Type B pancreatic cell (in vitro differentiated cells): Measurements from ENCODE around the gene GPRIN2. TPM values are rescaled to one million over a fixed set of nuclear protein-coding genes. Genes with fewer than 3 reads are reported as not detected.

Experiments used
- DNase-seq: peaks from one replicate; pipeline ENCODE4 v3.0.0; 2021; ENCODE audit warnings: mixed read lengths; ENCODE audit not compliant: unreplicated experiment; ENCODE audit errors: extremely low spot score
- H3K27ac Mint-ChIP-seq: 2 replicates; pipeline ENCODE4 v1.8.0; 2021; ENCODE audit warnings: mild to moderate bottlenecking, mixed read lengths
- H3K27me3 Mint-ChIP-seq: 2 replicates; pipeline ENCODE4 v1.8.0; 2021; ENCODE audit warnings: mixed read lengths
- H3K36me3 Mint-ChIP-seq: 2 replicates; pipeline ENCODE4 v1.8.0; 2021; ENCODE audit warnings: mixed read lengths
- H3K4me1 Mint-ChIP-seq: one replicate; pipeline ENCODE4 v1.8.0; 2021; ENCODE audit warnings: mixed read lengths; ENCODE audit not compliant: unreplicated experiment
- H3K4me3 Mint-ChIP-seq: 2 replicates; pipeline ENCODE4 v1.8.0; 2021; ENCODE audit warnings: mild to moderate bottlenecking, mixed read lengths
- H3K9me3 Mint-ChIP-seq: 2 replicates; pipeline ENCODE4 v1.8.0; 2021; ENCODE audit warnings: mixed read lengths
- CTCF ChIP-seq: fragments of 200-600 bp; sonication (generic); conservative IDR thresholded peaks from 2 replicates; pipeline ENCODE4 v1.5.0; 2021; ENCODE audit warnings: antibody characterized with exemption, mild to moderate bottlenecking
- total RNA-seq: library from RNA; stranded (reverse); gene quantifications from 2 replicates; pipeline ENCODE4 v1.2.1, GENCODE V29; 2021; ENCODE audit warnings: low replicate concordance

The GPRIN2 gene
- total RNA-seq, 1 donor from 2014 or later, result 7.0 TPM

- no peak for TF ChIP-seq CTCF
- Mint-ChIP-seq H3K4me1 (no peaks in the 10 kb centered on the region), H3K27me3 (peaks cover 2% of the 10 kb centered on the region), H3K9me3 (no peaks in the 10 kb centered on the region), H3K4me3 (no peak overlapping the region), H3K36me3 (no peaks in the 10 kb centered on the region), H3K27ac (no peak overlapping the region)
- DNase-seq, result no peak
These were observed 28.2 kb downstream of the GPRIN2 start for GRCh38 chr10:46528171-46528671.

GRCh38 chr10:46527241-46527811, 29.1 kb downstream of the GPRIN2 start:
- H3K27me3 Mint-ChIP-seq, result peaks cover 2% of the 10 kb centered on the region
- no peak overlapping the region for H3K4me3 Mint-ChIP-seq
- H3K27ac Mint-ChIP-seq, result no peak overlapping the region
- H3K9me3 Mint-ChIP-seq, result no peaks in the 10 kb centered on the region
- DNase-seq, result no peak
- no peaks in the 10 kb centered on the region for H3K36me3 Mint-ChIP-seq
- no peak for TF ChIP-seq CTCF
- H3K4me1 Mint-ChIP-seq, result no peaks in the 10 kb centered on the region

GRCh38 chr10:46526682-46527038, 29.8 kb downstream of the GPRIN2 start:
- Mint-ChIP-seq H3K36me3 (no peaks in the 10 kb centered on the region), H3K4me1 (no peaks in the 10 kb centered on the region), H3K9me3 (no peaks in the 10 kb centered on the region), H3K27ac (no peak overlapping the region), H3K27me3 (peaks cover 2% of the 10 kb centered on the region), H3K4me3 (no peak overlapping the region)
- DNase-seq, result no peak
- TF ChIP-seq CTCF, result no peak

- no peak overlapping the region for H3K27ac Mint-ChIP-seq
- no peaks in the 10 kb centered on the region for H3K4me1 Mint-ChIP-seq
- H3K9me3 Mint-ChIP-seq, result no peaks in the 10 kb centered on the region
- TF ChIP-seq CTCF, result no peak
- DNase-seq, result no peak
- H3K27me3 Mint-ChIP-seq, result peaks cover 2% of the 10 kb centered on the region
- no peak overlapping the region for H3K4me3 Mint-ChIP-seq
- H3K36me3 Mint-ChIP-seq, result no peaks in the 10 kb centered on the region
These were observed 30.4 kb downstream of the GPRIN2 start for GRCh38 chr10:46525824-46526681.

- DNase-seq, result no peak
- no peak overlapping the region for H3K27ac Mint-ChIP-seq
- H3K27me3 Mint-ChIP-seq, result peaks cover 2% of the 10 kb centered on the region
- no peak for TF ChIP-seq CTCF
- H3K9me3 Mint-ChIP-seq, result no peaks in the 10 kb centered on the region
- H3K36me3 Mint-ChIP-seq, result no peaks in the 10 kb centered on the region
- no peaks in the 10 kb centered on the region for H3K4me1 Mint-ChIP-seq
- no peak overlapping the region for H3K4me3 Mint-ChIP-seq
These were observed 31.2 kb downstream of the GPRIN2 start for GRCh38 chr10:46525177-46525823.
